RPMI7951 (cell line): ENCODE results near the gene PKDCC. TPM values are rescaled to one million over a fixed set of nuclear protein-coding genes. Genes with fewer than 3 reads are reported as not detected.
A peak's percentile ranks its signal among the peaks of the same experiment; 100 is the strongest.

ENCODE experiments used
- DNase-seq: peaks from one replicate; pipeline ENCODE4 v3.0.0-alpha.2; 2012; ENCODE audit warnings: low read depth
- total RNA-seq: library from RNA; depleted of rRNA; stranded (reverse); fragments of >200 nt; shearing (Covaris generic); gene quantifications from 2 replicates; pipeline ENCODE4 v1.2.3, GENCODE V29; 2014

Gene PKDCC
- total RNA-seq, 1 experiment from 2014 or later: 1.8 TPM

GRCh38 chr2:42089340-42089925 is 41.6 kb downstream of the PKDCC start:
- DNase-seq: peak; percentile 74

GRCh38 chr2:42090216-42090615 is 42.4 kb downstream of the PKDCC start:
- DNase-seq: no peak

DNA sequence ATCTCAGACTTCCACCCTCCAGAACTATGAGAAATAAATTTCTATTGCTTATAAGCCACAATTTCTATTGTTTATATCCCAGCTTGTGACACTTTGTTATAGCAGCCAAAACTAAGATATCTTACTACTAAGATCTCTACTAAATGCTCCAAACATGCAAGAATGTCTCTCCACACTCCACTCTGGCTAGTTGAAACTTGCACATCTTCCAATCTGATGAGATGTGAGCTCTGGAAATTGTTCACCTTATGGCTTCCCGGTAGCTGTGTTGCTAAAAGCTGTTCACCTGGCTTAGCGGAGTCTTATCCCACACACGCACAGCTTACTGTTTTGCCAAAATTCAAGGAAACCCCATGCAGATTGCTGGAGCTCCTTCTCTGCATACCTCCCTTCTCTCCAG is 43.9 kb downstream of the PKDCC start:
- no peak for DNase-seq

GRCh38 chr2:42092084-42092996 is 44.5 kb downstream of the PKDCC start:
- peak; percentile 36 for DNase-seq

- no peak for DNase-seq
Measured at GRCh38 chr2:42094114-42094513, 46.3 kb downstream of the PKDCC start.

- peak; percentile 66 for DNase-seq
Measured at GRCh38 chr2:42095923-42096408, 48.1 kb downstream of the PKDCC start.

- no peak for DNase-seq
Measured at GRCh38 chr2:42096869-42097591, 49.2 kb downstream of the PKDCC start.

DNA sequence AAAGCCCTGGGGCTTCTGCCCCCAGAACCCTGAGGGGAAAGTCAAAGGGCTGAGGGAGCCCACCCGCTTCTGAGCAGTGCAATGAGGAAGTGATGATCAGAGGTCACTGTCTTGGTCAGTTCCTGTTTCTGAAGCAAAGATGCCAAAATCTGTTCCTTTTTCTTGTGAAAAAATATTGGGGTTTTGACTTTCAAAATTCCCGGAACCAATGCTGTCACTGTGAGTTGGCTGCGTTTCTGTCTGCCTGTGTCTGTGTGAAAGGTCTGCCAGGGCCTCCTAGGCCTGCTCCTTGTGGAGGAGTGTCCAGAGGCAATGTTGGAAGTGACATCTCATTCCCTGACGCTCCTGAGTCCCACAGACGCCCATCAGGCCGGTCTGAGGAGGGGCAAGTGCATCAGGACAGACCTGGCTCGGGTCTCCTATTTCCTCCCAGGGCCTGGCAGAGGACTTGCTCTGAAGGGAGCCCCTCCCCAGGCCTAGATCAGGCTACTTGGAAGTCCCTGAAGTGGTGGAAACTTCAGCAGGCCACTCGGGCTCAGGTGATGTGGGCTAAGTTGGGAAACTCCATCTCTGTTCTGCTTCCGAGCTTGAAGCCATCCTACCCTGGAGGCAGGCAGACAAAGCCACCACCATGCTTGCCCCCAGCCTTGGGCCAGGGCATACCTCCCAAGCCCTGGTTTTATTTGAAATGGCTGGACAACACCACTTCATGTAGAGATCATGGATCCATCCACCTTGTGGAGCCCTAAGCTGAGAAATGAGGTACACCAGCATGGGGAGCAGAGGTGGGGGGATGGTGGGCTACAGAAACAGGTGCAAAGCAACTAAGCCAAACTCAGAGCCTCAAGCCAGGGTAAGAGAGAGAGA is 51.0 kb downstream of the PKDCC start:
- DNase-seq: no peak

GRCh38 chr2:42099438-42100173 is 51.8 kb downstream of the PKDCC start:
- DNase-seq: no peak

DNA sequence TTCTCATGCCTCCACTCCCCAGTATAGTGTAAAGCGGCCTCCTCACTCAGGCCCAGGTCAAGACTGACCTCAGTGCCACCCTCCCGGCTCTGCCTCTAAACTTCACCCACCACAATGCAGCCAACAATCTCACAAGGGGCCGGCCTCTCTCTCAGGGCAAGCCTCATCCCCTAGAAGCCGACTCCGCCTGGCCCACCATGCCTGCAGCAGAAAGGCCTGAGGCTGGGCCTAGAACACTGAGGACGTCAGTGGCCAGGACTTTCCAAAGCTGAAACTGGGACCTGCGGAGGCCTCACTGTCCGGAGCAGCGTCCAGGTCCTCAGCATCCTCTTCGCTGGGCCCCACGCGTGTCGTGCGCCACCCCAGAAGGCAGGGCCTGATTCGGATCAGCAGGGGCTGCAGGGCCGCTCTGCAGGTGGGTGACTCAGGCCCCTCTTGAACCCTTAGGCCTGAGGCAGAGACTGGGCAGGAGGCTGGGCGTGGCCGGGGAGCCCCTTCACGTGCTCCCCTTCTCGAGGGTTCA is 52.9 kb downstream of the PKDCC start:
- no peak for DNase-seq

DNA sequence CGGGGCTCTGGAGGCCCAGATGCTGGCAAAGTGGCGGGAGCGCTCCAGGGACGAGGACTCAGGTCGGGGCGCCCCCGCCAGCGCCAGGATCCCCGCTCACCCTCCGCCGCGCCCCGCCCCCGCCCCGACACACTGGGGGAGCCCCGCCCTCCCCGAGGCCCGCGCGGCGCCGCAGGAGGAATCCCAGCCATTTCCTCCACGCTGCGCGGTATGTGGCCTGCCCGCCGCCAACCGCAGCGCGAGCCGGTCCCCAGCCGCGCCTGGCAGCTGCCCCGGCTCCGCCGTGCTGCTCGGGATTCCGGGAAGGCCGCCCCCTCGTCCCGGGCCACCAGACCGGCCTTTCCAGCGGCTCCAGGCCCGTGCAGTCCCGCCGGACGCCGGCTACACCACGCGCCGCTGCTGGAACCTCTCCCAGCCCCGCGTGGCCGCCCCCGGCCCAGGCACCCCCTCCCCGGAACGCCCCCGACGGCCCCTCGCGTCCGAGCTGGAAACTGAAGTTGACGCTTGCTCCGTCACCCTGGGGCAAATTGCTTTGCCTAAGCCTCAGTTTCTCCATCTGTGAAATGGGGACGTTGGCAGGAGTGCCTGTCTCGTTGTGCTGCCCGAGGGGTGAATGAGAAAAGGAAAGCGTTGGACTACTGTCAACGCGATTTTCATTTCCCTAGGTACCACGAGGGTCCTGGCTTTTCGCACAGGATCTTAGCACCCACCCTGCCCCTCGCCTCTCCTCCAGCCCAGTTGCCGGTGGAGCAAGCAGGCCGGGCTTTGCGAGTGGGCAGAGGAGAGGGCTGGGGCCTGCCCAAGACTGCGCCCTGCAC is 53.6 kb downstream of the PKDCC start:
- DNase-seq: peak; percentile 46

DNA sequence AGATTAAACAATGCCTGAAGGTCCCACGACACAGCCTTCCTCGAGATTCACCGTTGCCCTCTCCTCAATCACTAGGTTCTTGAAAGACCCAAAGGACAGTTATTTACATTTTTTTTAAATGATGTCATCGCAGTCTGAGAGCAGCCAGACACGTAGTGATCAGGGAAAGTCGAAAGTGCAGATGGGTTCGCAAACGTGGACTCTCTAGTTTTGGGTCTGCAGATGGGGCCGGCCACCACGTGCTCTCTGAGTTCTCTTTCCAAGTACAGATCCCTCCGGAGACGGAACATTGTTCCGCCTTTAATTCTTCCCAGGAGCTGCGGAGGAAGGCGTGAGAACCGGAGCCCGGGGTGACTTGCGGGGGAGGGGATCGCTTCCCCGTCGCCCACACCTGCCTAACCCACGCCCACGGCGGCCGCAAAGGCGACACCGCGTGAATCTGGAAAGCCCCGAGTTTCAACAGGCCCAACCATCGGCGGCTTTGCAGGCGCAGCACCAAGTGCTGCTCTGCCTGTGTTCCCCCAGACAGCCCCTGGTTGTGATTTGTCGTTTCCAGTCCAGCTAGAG is 54.3 kb downstream of the PKDCC start:
- DNase-seq: peak; percentile 70

DNA sequence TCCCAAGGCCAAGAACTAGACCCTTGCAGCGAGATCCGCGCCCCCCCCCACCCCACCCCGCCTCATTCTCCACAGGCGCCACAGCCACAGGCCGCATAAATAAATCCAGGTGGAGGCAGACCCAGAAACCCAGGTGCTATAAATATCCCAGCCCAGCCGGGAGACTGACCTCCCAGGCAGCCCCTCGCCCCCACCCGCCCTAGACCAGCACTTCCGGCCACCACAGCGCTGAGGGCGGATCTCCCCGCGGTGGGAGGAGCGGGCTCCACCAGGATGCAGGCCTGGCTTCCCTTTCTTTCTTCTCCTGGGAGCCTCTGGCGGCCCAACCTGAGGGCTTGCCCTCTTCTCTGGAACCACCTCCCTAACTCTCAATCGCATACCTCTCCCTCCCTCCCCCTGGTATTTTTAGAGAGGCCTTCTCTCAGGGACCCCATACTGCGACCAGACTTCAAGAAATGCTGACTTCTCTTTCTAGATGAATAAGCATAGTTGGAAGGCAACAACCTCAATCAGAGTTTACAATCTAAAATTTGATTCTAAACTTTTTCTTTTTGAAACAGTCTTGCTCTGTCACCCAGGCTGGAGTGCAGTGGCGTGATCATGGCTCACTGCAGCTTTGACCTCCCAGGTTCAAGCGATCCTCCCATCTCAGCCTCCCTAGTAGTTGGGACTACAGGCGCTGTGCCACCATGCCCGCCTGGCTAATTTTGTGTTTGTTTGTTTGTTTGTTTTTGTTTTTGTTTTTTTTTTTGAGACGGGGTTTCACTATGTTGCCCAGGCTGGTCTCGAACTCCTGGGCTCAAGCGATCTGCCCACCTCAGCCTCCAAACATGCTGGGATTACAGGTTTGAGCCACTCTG is 55.0 kb downstream of the PKDCC start:
- DNase-seq: peak; percentile 42

GRCh38 chr2:42103829-42104228 is 56.0 kb downstream of the PKDCC start:
- no peak for DNase-seq

GRCh38 chr2:42104621-42105020 is 56.8 kb downstream of the PKDCC start:
- no peak for DNase-seq

GRCh38 chr2:42105330-42106256 is 57.8 kb downstream of the PKDCC start:
- no peak for DNase-seq

DNA sequence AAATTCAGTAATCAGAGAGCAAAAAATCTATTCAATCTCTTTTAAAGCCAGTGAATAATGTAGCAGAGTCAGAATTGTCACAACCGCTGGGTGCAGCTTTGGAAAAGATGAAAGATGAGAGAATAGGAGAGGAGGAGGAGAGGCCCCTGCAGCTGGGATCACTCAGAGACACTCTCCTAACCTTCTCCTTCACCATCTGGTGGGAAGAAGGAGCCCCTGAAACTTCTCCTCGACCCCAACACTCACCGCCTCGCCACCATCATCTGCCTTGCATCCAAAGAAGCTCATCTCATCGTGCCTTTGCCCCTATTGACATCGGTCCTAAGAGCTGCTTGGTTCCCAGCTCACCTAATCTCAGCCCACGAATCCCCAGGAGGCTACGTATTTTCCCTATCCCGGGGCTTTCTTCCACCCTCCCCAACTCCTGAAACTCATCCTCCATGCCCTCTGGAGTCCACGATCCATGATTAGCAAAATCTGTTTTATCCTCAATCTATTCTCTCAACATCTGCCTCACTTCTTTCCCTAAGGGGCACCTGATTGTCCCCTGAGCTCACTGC is 58.5 kb downstream of the PKDCC start:
- no peak for DNase-seq
